Femur (tissue), 1 donor: ENCODE data around the gene TEX26.
"Not testable (repeated sequence)": the region's sequence is repeated elsewhere in the genome, so short reads cannot be mapped to it uniquely, and the experiment has no call there.

Experiments
- DNase-seq: peaks from one replicate; pipeline ENCODE4 v3.0.0-alpha.2; 2017

The TEX26 gene

DNA sequence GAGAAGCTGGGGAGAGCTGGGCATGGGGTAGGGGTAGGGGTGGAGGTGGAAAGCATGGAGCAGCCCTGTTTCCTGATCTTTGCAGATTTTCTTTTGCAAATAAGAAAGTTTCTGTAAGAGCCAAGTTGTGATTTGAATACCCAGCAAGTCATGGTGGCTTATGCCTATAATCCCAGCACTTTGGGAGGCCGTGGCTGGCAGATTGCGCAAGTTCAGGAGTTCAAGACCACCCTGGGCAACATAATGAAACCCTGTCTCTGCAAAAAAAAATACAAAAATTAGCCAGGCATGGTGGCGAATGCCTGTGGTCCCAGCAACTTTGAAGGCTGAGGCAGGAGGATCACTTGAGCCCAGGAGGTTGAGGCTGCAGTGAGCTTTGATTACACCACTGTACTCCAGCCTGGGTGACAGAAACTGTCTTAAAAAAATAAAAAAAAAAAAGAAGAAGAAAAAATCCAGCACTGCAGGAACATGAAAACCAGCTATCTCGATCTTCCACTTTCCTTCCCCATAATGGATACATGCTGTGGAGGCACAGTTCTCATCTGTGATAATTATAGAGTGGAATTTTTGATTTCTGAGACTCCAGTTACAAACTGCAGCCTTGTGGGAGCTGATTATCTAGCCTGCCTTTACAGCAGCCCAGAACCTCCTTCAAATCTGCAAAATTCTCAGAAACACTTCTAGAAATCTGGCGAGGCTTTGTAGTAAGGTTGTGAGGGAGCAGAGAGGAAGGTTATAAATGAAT lies 12.1 kb upstream of the TEX26 start:
- DNase-seq, result no peak

- DNase-seq, result no peak
Observed at GRCh38 chr13:30923418-30923817, 9.0 kb upstream of the TEX26 start.

DNA sequence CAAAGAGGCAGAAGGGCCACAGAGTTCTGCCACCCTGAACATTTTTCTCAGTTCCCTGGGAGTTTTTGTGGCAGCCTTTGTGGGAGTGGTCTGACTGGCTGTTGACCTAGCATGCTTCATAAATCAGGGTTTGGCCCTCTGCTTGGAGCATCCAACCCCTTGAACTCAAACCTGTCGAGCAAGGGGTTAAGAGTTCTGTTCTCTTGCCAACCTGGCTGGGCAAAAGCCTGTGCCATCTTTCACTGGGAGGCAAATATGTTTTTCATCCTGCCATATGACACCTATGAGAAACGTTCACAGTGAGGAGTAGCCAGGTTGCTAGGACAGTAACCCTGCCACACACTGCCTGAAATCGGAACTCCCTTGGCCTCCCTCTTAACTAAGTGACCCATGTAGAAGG lies 7.7 kb upstream of the TEX26 start:
- DNase-seq, result no peak

- DNase-seq, result no peak
Observed at GRCh38 chr13:30925429-30925828, 7.0 kb upstream of the TEX26 start.

DNA sequence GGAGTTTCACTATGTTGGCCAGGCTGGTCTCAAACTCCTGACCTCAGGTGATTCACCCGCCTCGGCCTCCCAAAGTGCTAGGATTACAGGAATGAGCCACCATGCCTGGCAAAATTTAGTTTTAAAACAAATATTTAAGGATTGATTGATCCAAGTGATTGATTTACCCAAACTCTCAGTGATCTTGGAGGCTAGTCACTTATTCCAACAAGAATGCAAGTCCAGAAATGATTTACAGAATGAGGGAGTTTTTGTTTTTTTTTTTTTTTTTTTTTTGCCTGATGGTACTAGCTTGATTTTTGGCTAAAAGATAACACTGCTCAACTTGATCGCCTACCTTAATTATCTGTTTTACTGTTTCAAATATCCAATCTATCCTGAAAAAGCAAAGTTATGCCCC lies 5.7 kb upstream of the TEX26 start:
- no peak for DNase-seq

- not testable (repeated sequence) for DNase-seq
Observed at GRCh38 chr13:30927188-30927587, 5.3 kb upstream of the TEX26 start.

GRCh38 chr13:30927595-30927994 lies 4.9 kb upstream of the TEX26 start:
- DNase-seq, result no peak

DNA sequence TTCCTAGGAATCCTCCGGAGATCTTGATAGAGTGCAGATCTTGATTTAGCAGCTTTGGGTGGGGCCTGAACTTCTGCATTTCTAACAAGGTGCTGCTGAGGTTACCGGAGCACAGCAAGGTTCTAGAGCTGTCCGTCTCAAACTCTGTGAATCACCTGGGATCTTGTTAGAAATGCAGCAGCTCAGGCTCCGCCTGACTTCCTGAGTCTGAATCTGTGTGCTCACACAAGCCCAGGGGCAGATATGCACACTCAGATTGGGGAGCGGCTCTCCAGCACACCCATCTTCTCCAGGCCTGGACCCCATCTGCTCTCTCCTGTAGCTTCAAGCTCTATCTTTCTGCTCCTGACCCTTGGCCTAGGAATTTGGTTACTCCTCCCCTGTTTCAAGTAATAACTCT lies 3.5 kb upstream of the TEX26 start:
- DNase-seq, result no peak

GRCh38 chr13:30933354-30933670 lies 856 bp downstream of the TEX26 start:
- DNase-seq, result no peak

DNA sequence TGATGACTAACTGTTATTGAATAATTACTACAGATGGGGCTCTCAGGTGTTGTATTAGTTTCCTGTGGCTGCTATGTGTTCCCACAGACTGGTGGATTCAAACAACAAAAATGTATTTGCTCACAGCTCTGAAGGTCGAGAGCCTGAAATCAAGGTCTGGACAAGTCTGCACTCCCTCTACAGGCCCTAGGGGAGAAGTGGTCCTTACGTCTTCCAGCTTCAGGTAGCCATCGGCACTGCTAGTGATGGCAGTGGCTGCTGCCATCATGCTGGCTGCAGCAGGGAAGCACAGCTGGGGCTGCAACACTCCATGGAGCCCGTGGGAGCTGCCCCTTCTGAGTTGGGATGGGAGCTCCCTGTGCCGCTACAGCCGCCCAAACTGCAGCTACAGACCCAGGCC lies 1.9 kb downstream of the TEX26 start:
- DNase-seq, result no peak

DNA sequence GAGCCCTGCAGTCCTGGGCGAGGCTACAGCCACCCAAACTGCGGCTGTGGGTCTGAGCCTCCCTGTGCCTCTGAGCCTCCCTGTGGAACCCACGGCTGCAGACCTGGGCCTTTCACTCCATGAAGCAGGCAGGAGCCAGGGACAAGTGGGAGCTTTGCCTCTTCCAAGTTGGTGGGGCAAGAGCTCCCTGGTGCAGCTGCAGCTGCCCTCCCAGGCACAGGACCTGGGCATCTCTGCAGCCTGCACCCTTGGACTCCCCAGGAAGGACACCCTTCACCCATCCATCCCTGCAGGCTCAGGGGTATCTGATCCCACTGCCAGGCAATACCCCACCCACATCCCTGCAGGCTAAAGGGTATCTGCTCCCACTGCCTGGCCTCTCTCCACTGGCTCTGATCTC lies 2.3 kb downstream of the TEX26 start:
- no peak for DNase-seq

DNA sequence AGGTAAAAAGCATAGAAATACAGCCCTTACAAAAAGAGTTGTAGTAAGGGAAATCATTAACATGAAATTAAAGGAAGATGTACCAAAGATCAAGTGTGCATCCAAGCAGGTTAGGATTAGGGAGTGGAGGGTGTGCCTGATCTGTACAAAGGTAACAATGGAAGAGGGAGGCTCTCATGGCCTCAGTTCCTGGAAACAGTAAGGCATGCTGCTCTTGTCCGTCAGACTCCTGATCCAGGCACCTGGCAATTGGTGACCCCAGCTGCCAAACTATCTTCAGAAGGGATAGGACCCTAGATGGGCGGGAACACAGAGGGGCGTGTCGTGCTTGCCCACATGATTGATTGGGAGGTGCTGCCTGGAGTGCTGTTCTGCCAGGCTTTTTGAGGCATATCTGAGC lies 4.5 kb downstream of the TEX26 start:
- no peak for DNase-seq

- DNase-seq, result no peak
Observed at GRCh38 chr13:30943881-30944280, 11.4 kb downstream of the TEX26 start.

DNA sequence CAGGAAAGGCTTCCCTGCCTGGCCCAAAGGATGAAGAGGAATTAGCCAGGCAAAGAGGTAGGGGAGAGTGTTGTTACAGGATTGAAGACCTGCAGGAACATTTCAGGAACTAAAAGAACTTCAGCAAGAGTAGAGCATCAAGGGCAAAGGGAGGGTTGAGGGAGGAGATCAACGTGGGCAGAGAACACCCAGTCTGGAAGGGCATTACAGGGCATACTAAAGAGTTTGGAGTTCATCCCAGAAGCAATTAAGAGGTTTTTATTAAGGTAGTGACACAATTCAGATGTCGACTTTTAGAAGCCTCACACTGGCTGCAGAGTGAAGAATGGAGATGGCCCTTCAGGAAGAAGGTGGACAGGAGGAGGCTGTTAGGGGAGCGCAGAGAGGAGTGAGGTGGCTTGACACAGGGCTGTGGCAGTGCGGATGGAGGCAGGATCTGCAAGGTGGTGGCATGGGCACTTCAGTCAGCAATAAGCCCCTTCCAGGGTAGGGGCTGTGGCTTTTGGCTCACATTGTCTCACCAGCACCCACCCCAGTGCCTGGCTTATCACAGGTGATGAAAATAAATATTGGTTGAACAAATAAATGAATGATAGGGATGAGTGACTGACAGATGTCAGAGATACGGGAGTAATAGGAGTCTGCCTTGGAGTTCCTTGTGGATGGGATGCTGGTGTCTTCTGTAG lies 24.9 kb downstream of the TEX26 start:
- no peak for DNase-seq

- no peak for DNase-seq
Observed at GRCh38 chr13:30959678-30960077, 27.2 kb downstream of the TEX26 start.

DNA sequence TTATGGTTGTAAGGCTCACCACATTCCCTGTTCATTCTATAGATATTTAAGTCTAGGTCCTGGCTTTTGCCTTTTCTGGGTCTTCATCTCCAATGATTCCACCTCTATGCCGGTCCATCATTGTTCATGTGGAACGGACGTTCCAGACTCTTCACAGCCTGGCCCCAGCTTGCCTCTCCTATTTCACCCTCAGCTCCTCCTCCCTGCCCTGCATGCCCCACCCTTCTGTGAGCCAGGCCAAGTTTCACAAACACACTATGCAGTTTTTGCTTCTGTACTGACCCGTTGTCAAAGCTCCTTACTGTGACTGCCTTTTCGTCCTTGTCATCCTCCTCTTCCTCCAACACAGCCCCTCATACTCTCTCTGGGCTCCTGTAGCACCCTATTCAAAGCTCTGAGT lies 31.3 kb downstream of the TEX26 start:
- DNase-seq, result peak; percentile 33

GRCh38 chr13:30965380-30965779 lies 32.9 kb downstream of the TEX26 start:
- DNase-seq, result no peak

DNA sequence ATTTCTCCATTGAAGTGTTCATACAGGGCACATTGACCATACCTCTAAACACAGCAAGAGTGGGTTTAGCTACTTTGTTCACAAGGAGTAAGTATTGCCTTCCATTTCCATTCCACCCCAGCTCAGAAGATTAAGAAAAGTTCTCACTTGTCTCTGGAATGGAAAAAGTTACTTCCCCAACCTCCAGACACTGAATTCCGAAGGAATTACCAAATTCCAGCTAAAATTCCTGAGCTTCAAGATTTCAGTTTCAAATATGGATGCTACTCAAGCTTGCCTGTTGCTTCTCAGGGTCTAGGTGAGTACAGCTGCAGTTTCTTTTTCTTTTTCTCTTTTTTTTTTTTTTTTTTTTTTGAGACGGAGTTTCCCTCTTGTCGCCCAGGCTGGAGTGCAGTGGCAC lies 33.6 kb downstream of the TEX26 start:
- DNase-seq, result no peak

DNA sequence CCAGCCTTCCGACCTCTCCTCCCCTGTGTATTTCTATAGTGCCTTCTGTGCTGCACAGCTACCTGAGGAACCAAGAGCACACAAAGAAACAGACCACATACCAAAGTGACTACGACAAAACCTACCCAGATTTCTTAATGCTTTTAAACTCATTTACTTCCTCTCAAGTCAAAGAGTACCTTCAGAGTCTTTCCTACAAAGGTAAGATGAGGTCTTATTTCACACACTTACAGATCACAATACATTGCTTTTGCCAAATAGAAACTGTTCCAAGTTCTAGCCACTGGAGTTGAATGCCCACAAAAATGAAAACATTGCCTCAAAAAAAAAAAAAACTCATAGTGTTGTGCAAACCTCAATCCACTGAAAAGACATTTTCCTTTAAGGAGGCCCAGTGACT lies 36.4 kb downstream of the TEX26 start:
- DNase-seq, result no peak

- no peak for DNase-seq
Observed at GRCh38 chr13:30971575-30971974, 39.1 kb downstream of the TEX26 start.

DNA sequence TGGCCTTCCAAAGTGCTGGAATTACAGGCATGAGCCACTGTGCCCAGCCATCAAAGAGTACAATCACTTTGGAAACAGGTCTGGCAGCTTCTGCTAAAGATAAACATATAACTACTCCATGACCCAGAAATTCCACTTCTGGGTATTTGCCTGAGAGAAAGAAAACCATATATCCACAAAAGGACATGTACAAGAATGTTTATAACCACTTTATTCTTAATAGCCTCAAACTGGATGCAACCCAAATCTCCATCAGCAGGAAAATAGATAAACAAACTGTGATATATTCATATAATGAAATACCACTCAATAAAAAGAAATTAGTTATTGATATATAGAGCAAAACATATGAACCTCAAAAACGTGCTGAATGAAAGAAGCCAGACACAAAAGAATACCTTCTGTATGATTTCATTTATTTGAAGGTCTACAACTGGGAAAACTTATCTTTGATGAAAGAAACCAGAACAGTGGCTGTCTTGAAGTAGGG lies 40.5 kb downstream of the TEX26 start:
- no peak for DNase-seq

DNA sequence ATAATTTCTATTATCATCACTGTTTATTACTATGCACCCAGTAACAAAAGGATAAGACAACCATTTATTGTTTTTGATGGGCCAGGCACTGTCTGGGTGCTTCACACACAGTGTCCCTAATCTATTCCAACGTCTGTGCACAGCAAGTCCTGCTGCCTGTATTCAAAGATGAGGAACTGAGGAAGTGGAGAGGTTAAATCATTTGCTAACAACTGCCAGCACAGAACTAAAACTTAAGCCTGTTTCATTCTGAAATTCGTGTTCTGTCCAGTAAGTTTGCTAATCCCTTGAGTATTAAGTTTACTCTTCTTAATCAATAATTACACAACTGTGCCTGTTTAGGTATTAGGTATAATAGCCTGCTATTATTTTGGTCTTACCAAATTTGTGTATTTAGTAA lies 41.9 kb downstream of the TEX26 start:
- no peak for DNase-seq

GRCh38 chr13:30976025-30976424 lies 43.6 kb downstream of the TEX26 start:
- DNase-seq, result no peak
